Neuronal stem cell (in vitro differentiated cells): ENCODE data around the gene RALGPS1.

Source experiments
- DNase-seq: peaks from one replicate; pipeline ENCODE4 v3.0.0-alpha.2; 2013; ENCODE audit warnings: low spot score
- H2AFZ ChIP-seq: one replicate; pipeline ENCODE4 v1.6.1; 2013; ENCODE audit warnings: mild to moderate bottlenecking, low read length, inconsistent platforms
- H2AK5ac ChIP-seq: 2 replicates; pipeline ENCODE4 v1.6.1; 2013; ENCODE audit warnings: low read depth, mild to moderate bottlenecking, inconsistent platforms, low read length, moderate library complexity, mixed read lengths
- H2BK120ac ChIP-seq: 2 replicates; pipeline ENCODE4 v1.6.1; 2013; ENCODE audit warnings: low read depth, mild to moderate bottlenecking, inconsistent platforms, low read length, moderate library complexity, mixed read lengths
- H2BK12ac ChIP-seq: one replicate; pipeline ENCODE4 v1.6.1; 2013; ENCODE audit warnings: low read length, inconsistent platforms
- H2BK15ac ChIP-seq: 2 replicates; pipeline ENCODE4 v1.6.1; 2013; ENCODE audit warnings: mild to moderate bottlenecking, low read length, inconsistent platforms, mixed read lengths
- H2BK5ac ChIP-seq: one replicate; pipeline ENCODE4 v1.6.1; 2013; ENCODE audit warnings: inconsistent platforms, mild to moderate bottlenecking, low read length, moderate library complexity
- H3K14ac ChIP-seq: one replicate; pipeline ENCODE4 v1.6.1; 2013; ENCODE audit warnings: low read length, inconsistent platforms
- H3K18ac ChIP-seq: 2 replicates; pipeline ENCODE4 v1.6.1; 2013; ENCODE audit warnings: low read length, inconsistent platforms
- H3K23ac ChIP-seq: 2 replicates; pipeline ENCODE4 v1.6.1; 2013; ENCODE audit warnings: low read depth, mild to moderate bottlenecking, mixed read lengths, low read length, inconsistent platforms; ENCODE audit not compliant: poor library complexity
- H3K27ac ChIP-seq: replicated peaks from 3 replicates; pipeline ENCODE4 v1.5.1; 2013; ENCODE audit warnings: low read length, inconsistent platforms
- H3K27me3 ChIP-seq, 3 experiments: 2 replicates each; pipeline ENCODE4 v1.6.1; 2013; ENCODE audit warnings: low read length in 3 of 3, mild to moderate bottlenecking in 2 of 3, inconsistent platforms in 1 of 3, low read depth in 1 of 3, mixed read lengths in 1 of 3, moderate library complexity in 1 of 3; ENCODE audit not compliant: control insufficient read depth in 3 of 3, insufficient read depth in 3 of 3
- H3K36me3 ChIP-seq, 2 donors: replicated peaks in 1 of 2; 2 replicates each; pipeline ENCODE4 v1.6.1; 2013; ENCODE audit warnings: low read length in 2 of 2; ENCODE audit not compliant: control insufficient read depth in 2 of 2, insufficient read depth in 2 of 2
- H3K4ac ChIP-seq: 2 replicates; pipeline ENCODE4 v1.6.1; 2013; ENCODE audit warnings: inconsistent platforms, mild to moderate bottlenecking, low read length, moderate library complexity
- H3K4me1 ChIP-seq, 2 donors: 1 replicate in 1 of 2; 2 replicates in 1 of 2; pipeline ENCODE4 v1.6.1; 2013; ENCODE audit warnings: low read length in 2 of 2, low read depth in 1 of 2; ENCODE audit not compliant: control insufficient read depth in 2 of 2, insufficient read depth in 1 of 2
- H3K4me2 ChIP-seq: one replicate; pipeline ENCODE4 v1.6.1; 2013; ENCODE audit warnings: mild to moderate bottlenecking, low read length, inconsistent platforms; ENCODE audit not compliant: insufficient read depth, poor library complexity, severe bottlenecking
- H3K4me3 ChIP-seq, 2 donors: 2 replicates each; pipeline ENCODE4 v1.5.1; 2013; ENCODE audit warnings: low read length in 2 of 2, mild to moderate bottlenecking in 2 of 2, inconsistent platforms in 1 of 2, moderate library complexity in 1 of 2
- H3K79me1 ChIP-seq: one replicate; pipeline ENCODE4 v1.6.1; 2013; ENCODE audit warnings: low read depth, mild to moderate bottlenecking, inconsistent platforms, low read length, moderate library complexity
- H3K9ac ChIP-seq: one replicate; pipeline ENCODE4 v1.6.1; 2013; ENCODE audit warnings: mild to moderate bottlenecking, low read depth, low read length, inconsistent platforms; ENCODE audit not compliant: poor library complexity
- H3K9me3 ChIP-seq, 2 donors: replicated peaks in 1 of 2; 2 replicates each; pipeline versions ENCODE3 to v1.6.1; 2013; ENCODE audit warnings: low read length in 2 of 2, mild to moderate bottlenecking in 2 of 2, inconsistent platforms in 1 of 2, low read depth in 1 of 2, mixed read lengths in 1 of 2, moderate library complexity in 1 of 2; ENCODE audit not compliant: control insufficient read depth in 2 of 2, insufficient read depth in 1 of 2
- H4K8ac ChIP-seq: one replicate; pipeline ENCODE4 v1.6.1; 2013; ENCODE audit warnings: low read depth, mild to moderate bottlenecking, inconsistent platforms, low read length, moderate library complexity
- H4K91ac ChIP-seq: one replicate; pipeline ENCODE4 v1.6.1; 2013; ENCODE audit warnings: low read length, low read depth, mild to moderate bottlenecking, inconsistent platforms; ENCODE audit not compliant: poor library complexity
- WGBS, 2 donors: extraction: QIAGEN DNeasy Blood & Tissue Kit; methylation state at CpG; one replicate each; pipeline ENCODE4 v1.1.7; 2013; ENCODE audit warnings: missing lambda C conversion rate in 2 of 2, mixed read lengths in 1 of 2; ENCODE audit not compliant: insufficient read length in 2 of 2, insufficient replicate concordance in 1 of 2; ENCODE audit errors: extremely low coverage in 2 of 2; 5-methylcytosine and 5-hydroxymethylcytosine counted together

RALGPS1 gene

DNA sequence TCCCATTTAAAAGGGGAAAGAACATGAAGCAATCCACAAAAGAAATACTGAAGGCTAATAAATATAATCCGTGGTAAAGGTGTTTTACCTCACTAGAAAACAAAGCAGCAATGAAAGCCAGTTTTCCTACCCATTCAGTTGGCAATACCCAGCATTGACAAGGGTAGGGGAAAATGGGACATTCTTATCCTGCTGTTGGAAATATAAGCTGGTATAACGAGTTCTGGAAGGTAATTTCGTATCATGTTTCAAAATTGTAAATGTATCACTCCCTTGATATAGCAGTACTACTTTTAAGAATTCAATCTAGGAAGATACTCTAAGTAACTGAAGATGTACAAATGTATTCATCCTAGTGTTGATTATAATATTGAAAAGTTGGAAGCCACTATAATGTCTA, 22.9 kb upstream of the RALGPS1 start:
- no peaks in the 10 kb centered on the region for H3K27me3 ChIP-seq
- H3K4me2 ChIP-seq, result no peak overlapping the region
- no peak overlapping the region for H4K91ac ChIP-seq
- no peak overlapping the region for H2BK12ac ChIP-seq
- no peaks in the 10 kb centered on the region for H3K79me1 ChIP-seq
- no CpG with 5 or more reads among the region's 3 CpGs for WGBS, 2 donors
- no peak overlapping the region for H2BK5ac ChIP-seq
- no peak overlapping the region for H3K4me3 ChIP-seq
- no peaks in the 10 kb centered on the region for H3K9me3 ChIP-seq
- H2BK15ac ChIP-seq, result no peak overlapping the region
- H3K9ac ChIP-seq, result no peak overlapping the region
- H2AFZ ChIP-seq, result no peak overlapping the region
- no peak overlapping the region for H3K27ac ChIP-seq
- no peak overlapping the region for H3K14ac ChIP-seq
- peaks cover 0 to 2% of the 10 kb centered on the region in 2 donors for H3K4me1 ChIP-seq
- no peaks in the 10 kb centered on the region for H3K36me3 ChIP-seq
- no peak overlapping the region for H3K23ac ChIP-seq
- H3K18ac ChIP-seq, result no peak overlapping the region
- no peak overlapping the region for H2BK120ac ChIP-seq
- H2AK5ac ChIP-seq, result no peak overlapping the region
- no peak overlapping the region for H3K4ac ChIP-seq
- no peak overlapping the region for H4K8ac ChIP-seq
- DNase-seq, result no peak

DNA sequence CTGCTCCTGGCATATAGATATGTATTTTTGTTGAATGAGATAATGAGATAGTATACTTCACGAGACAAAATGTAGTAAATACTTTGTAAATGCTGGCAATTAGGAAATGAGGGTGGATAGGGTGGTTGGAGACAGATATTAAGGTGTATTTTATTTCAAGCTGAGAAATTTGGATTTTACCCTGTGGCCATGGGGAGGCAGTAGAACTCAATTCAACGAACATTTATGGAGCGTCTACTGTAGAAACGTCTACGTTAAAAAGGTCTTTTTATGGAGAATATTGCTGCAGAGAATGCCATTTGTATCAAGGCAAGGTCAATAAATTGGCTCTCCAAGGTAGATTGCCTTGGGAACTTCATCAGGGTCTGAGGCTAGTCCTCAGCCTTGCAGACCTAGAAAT, 21.5 kb upstream of the RALGPS1 start:
- no peak overlapping the region for H2AK5ac ChIP-seq
- no peaks in the 10 kb centered on the region for H3K36me3 ChIP-seq
- no peaks in the 10 kb centered on the region for H3K27me3 ChIP-seq
- no peak overlapping the region for H3K14ac ChIP-seq
- H4K91ac ChIP-seq, result no peak overlapping the region
- H2BK120ac ChIP-seq, result no peak overlapping the region
- no peak for DNase-seq
- H3K79me1 ChIP-seq, result no peaks in the 10 kb centered on the region
- H3K4ac ChIP-seq, result no peak overlapping the region
- WGBS, 2 donors, result no CpG with 5 or more reads among the region's 5 CpGs
- no peaks in the 10 kb centered on the region for H3K9me3 ChIP-seq
- no peak overlapping the region for H3K27ac ChIP-seq
- no peak overlapping the region for H2AFZ ChIP-seq
- H2BK5ac ChIP-seq, result no peak overlapping the region
- no peak overlapping the region for H3K9ac ChIP-seq
- H3K4me3 ChIP-seq, result no peak overlapping the region
- H4K8ac ChIP-seq, result no peak overlapping the region
- H3K23ac ChIP-seq, result no peak overlapping the region
- no peak overlapping the region for H2BK12ac ChIP-seq
- no peak overlapping the region for H3K18ac ChIP-seq
- H3K4me1 ChIP-seq, result peaks cover 0 to 2% of the 10 kb centered on the region in 2 donors
- H2BK15ac ChIP-seq, result no peak overlapping the region
- H3K4me2 ChIP-seq, result no peak overlapping the region

DNA sequence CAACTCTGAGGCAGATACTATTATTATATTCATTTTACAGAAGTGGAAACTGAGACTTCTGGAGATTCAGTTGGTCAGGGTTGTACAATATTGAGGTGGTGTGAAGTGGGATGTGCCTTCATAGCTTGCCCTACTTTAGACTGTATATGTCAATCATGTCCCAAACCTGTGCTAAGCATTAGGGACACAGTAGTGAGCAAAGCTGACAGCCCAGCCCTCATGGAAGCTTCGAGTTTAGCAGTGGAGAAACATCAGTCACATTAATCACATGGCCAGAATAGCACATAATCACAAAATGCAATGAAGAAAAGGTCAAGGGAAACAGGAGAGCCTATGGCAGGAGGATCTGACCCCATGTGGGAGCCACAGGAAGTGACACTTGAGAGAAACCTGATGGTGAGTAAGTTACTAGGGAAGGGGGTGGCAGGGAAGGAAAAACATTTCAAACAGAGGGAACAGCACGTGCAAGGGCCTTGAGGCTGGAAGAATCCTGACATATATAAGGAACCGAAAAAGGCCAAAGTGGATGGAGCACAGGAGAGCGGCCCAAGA, 20.5 kb upstream of the RALGPS1 start:
- no peak overlapping the region for H3K4me2 ChIP-seq
- WGBS, 2 donors, result no CpG with 5 or more reads among the region's 4 CpGs
- H2BK5ac ChIP-seq, result no peak overlapping the region
- no peak overlapping the region for H3K23ac ChIP-seq
- no peak overlapping the region for H3K27ac ChIP-seq
- H4K91ac ChIP-seq, result no peak overlapping the region
- no peak overlapping the region for H2AFZ ChIP-seq
- H3K4me3 ChIP-seq, result no peak overlapping the region
- H3K14ac ChIP-seq, result peak overlapping the region; percentile 86
- no peak overlapping the region for H4K8ac ChIP-seq
- H3K27me3 ChIP-seq, result no peaks in the 10 kb centered on the region
- H3K9me3 ChIP-seq, result no peaks in the 10 kb centered on the region
- H2AK5ac ChIP-seq, result no peak overlapping the region
- H3K4me1 ChIP-seq, result peaks cover 0 to 2% of the 10 kb centered on the region in 2 donors
- no peaks in the 10 kb centered on the region for H3K36me3 ChIP-seq
- H2BK15ac ChIP-seq, result no peak overlapping the region
- H3K9ac ChIP-seq, result no peak overlapping the region
- no peak for DNase-seq
- H2BK120ac ChIP-seq, result no peak overlapping the region
- no peak overlapping the region for H3K18ac ChIP-seq
- no peak overlapping the region for H2BK12ac ChIP-seq
- no peaks in the 10 kb centered on the region for H3K79me1 ChIP-seq
- H3K4ac ChIP-seq, result no peak overlapping the region

DNA sequence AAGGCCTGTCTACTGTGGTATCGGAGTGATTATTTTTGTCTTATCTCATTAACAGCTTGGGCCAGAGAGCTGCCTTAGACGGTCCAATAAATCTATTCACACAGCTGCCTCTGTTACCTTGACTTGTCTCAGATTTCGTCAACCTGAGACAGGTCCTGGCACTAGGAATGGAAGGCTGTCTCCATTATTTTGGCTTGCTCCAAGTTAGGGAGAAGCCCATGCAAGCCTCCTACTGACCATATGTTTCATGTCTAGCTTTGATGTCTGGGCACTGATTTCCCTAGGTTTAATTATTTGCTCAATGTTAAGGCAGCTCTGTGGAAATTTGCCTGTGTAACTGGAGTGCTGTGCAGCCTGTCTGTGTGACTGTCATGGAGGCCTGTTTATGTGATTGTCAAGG, 12.4 kb upstream of the RALGPS1 start:
- Histone ChIP-seq H3K4me3 (no peak overlapping the region), H3K79me1 (no peaks in the 10 kb centered on the region), H3K9me3 (peaks cover 0 to 2% of the 10 kb centered on the region in 2 donors), H2BK12ac (no peak overlapping the region), H3K9ac (no peak overlapping the region), H2BK15ac (no peak overlapping the region), H4K91ac (no peak overlapping the region), H4K8ac (no peak overlapping the region), H3K4me1 (no peaks in the 10 kb centered on the region), H3K27me3 (no peaks in the 10 kb centered on the region), H2BK5ac (no peak overlapping the region), H3K18ac (no peak overlapping the region), H3K4ac (no peak overlapping the region), H3K27ac (no peak overlapping the region), H2BK120ac (no peak overlapping the region), H3K14ac (no peak overlapping the region), H3K23ac (no peak overlapping the region), H2AFZ (no peak overlapping the region), H2AK5ac (no peak overlapping the region), H3K36me3 (no peaks in the 10 kb centered on the region), H3K4me2 (no peak overlapping the region)
- no CpG with 5 or more reads among the region's 3 CpGs for WGBS, 2 donors
- no peak for DNase-seq
